GM18517 (cell line): ENCODE results near the gene GPR61.

Source experiments
- ATAC-seq: cut with Tn5 transposase; IDR thresholded peaks from one replicate; pipeline ENCODE4 v1.9.1; 2021; ENCODE audit warnings: mild to moderate bottlenecking, moderate library complexity; ENCODE audit not compliant: unreplicated experiment

Gene GPR61

GRCh38 chr1:109508873-109509175 lies 30.8 kb upstream of the GPR61 start:
- ATAC-seq, result no peak

DNA sequence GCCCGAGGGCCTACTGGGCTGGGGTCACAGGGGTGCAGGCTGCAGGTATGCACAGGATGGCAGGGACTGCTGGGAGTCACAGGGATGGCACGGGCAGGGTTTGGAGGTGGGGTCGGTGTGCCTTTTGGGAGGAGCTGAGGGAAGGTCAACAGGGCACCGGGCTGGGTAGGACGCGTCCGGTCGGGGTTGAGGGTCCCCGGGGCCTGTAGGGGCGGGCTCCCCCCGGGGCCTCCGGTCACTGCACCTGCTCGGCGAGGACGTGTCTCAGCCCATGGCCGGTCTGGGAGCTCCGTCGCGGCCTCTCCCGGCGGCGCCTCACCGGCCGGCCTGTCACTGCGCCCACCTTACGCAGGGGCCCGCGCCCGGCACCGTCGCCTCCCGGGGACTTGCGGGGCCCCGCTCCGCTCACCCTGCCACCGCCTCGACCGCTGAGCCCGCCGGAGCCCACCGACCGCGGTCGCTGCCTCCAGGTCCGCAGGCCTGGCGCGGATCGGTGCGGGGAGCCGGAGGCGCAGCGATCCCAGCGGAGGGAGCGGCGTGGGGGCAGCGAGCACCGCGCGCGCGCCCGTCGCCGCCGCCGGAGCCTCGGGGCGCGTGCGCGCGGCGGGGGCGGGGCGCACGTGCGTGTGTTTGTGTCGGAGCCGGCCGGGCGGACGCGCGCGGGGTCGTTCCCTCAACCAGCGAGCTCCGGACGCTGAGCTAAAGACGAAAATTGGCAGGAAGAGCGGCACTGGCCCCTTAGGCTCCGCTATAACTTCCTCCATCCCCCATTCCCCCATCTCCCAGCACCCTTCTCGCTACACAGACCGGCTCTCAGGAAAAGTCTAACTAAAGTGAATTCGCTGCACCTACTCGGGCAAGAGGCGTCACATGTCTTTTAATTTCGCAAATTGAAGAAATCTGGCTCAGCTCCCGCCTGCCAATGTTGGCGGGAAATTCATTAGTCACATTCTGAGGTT lies 30.2 kb upstream of the GPR61 start, which contains the start of gene AMIGO1:
Gene AMIGO1, minus strand, starts transcription at position 552 of the 959 bp plus-strand sequence. CDS start 815 bp downstream, outside the sequence.
- ATAC-seq, result no peak

DNA sequence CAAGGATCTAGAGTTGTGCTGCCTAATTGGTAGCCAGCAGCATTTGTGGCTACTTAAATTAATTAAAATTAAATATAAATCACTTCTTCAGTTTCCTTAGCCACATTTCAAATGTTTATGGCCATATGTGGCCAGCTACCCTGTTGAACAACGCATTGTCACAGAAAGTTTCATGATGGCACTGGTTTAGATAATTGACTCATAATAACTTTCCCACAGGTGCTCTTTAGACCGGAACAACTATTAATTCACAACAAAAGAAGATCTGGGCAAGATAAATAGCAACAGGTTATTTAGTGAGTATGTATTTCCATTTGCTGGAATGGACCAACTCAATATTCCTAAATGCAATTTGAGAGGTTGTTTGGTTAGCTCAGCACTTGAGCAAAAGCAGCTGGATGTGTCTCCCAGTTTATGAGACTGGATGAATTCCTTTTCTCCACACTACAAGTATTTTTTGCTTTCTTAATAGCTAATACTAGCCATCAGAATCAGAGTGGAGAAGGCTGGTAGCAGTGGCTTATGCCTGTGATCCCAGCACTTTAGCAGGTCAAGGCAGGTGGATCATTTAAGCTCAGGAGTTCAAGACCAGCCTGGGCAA lies 26.5 kb upstream of the GPR61 start:
- no peak for ATAC-seq

- ATAC-seq, result no peak
Observed at GRCh38 chr1:109514846-109515245, 24.8 kb upstream of the GPR61 start.

- no peak for ATAC-seq
Observed at GRCh38 chr1:109516872-109517271, 22.8 kb upstream of the GPR61 start.

GRCh38 chr1:109517337-109517736 lies 22.3 kb upstream of the GPR61 start:
- no peak for ATAC-seq

DNA sequence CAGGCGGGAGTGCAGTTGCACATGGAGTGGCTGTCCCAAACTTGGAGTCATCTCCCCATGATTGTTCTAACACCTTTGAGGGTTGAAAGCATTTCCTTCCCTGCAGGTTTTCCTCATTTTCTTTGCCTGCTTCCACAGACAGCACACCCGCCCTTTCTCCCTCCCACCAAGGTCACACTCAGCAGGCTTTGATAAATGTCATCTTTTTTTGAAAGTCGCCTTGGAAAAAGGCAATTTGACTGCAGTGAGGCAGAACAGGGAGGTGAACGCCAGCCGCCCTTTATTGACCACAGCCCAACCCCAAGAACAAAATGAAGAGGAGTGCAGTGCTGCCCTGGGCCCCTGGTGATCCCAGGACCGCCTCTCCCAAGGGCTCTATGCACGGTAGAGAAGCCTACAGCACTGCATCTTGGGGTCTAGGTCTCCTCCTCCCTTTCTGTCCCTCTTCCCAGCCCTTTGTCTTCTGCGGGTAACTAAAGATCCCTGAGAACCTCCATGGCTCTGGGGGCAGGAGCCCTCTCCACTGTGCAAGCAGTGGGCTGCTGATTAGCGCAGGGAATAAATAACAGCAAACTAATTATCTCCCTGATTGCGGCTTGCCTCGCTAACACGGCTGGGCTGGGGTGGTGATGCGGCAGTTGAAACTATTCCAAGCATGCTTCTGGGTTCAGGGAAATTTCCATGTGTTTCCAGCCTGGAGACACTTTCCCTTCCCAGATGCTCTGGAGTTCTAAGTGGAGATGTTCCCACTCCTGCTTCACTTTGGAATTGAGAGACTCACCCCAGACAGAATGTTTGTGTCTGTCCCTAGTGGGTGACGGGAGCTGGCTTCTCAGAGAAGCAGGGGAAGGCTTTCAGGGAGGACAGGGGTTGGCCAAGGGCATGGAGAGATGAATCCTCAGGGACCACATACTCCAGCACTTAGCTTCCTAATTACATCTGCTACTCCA lies 18.4 kb upstream of the GPR61 start:
- ATAC-seq, result no peak

DNA sequence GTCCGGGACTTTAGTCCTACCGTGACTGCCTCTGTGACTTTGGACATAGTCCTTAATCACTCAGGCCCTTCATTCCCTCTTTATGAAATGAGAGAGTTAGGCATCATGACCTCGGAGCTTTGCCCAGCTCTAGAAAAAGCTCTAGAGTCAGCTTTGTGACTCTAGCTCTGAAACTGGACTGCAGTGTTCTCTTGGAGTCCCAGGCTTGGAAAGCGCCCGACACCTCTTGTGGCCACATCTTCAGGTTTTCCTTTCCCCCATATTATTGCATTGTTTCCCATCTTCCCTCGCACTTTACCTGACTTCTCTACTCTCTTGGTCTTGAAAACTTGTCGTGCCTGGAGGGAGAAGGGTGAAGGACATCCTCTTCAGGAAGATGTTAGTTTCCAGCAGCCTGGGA lies 17.6 kb upstream of the GPR61 start:
- no peak for ATAC-seq

DNA sequence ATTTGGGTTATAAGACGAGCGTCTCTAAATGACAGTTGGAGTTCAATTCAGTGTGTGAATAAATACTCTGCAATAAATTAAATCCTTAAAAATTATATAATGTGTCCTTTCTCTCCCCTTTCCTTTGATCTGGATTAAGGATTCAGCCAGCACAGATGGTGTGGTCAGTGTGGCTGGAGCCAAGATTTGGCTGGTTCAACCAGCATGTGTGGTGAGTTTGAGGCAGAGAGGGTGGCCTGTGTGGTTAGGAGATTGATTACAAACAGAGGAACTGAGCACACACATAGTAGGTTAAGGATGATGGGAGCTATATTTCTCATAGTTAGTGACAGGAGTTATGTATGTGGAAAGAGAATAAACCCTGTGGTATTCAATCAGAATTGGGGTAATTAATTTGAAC lies 16.0 kb upstream of the GPR61 start:
- no peak for ATAC-seq

- ATAC-seq, result peak; percentile 60
Observed at GRCh38 chr1:109527098-109527811, 12.4 kb upstream of the GPR61 start.

DNA sequence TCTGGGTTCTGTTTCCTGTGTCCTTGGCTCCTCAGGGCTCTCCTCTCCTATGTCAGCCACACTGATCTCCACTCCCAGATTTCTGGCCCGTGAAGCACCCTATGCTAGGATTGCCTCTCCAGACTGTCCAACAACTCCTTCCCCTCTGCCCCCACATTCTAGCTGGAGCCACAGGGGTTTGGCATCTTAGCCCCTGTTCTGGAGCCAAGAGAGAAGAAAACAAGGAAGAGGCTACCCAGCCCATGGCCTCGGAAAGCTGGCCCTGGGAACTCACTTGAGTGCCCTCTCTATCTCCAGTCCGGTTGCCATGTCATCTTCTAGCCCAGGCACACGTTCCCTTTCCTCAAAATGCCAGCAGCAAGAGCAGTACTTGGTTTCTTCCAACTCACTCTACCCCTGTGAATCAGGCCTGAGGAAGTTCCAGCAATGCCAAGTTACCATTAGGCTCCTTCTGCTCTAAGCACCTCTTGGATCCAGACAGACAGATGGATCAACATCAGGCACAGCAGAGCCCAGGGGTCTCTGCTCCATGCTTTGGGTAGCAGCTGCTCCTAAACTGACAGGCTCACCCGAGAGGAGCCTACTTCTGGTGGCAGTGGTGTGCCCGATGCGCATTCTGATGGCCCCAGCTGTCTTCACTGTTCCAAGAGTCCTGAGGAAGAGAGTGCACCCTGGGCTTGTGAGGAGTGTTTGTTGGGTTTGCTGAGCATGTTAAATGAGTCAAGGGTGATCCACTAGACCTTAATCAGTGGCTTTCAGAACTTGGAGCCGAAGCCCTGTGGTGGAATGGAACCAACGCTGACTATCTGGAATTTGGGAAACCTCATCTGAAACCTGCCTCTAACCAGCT lies 11.6 kb upstream of the GPR61 start:
- ATAC-seq, result no peak

DNA sequence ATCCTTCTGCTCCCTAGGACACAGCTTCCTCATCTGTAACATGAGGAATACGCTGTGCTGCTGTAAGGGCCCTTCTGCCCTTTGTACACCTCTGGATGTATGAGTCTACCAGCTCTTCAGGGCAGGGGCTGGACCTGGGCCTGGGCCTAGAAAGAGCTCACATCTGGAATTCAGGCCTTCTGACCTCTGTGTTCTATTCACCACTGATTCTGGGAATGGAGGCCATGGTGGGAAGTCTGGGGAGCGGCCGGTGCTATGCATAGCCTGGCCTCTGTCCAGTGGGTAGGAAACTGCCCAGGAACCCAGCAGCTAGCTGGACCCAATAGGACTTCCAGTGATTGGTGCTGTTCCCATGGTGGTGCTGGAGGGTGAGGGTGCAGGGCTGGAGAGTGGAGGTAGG lies 11.0 kb upstream of the GPR61 start:
- ATAC-seq, result no peak

- no peak for ATAC-seq
Observed at GRCh38 chr1:109529881-109530456, 9.7 kb upstream of the GPR61 start.

DNA sequence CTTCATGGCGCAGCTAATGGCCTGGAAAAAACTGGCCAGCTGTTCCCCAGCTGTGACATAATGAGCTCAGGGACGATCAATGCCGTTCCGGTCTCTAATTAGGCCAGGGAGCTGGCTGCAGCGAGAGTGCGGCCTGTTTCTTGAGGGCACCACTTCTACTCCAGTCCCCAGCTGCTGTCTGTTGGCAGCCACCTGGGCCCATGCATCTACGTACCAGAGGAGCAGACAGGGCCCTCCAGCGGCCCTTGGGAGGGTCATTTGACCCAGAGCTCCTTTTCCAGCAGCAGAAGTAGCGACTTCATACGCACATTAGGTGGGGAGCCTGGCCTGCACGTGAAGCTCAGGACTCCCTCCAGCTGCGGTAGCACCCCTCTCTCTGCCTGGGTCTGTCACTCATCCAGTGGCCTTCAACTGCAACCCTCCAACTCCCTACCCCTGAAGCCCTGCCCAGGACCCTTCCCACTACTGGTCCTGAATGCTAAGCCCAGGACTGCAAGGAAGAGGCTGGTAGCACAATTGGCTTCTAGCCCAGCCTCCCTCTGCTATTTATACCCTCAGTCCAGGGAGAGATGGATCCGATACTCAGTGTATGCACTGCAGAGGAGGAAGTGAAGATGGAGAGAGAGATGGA lies 9.1 kb upstream of the GPR61 start:
- no peak for ATAC-seq

GRCh38 chr1:109531380-109531779 lies 8.3 kb upstream of the GPR61 start:
- ATAC-seq, result no peak

DNA sequence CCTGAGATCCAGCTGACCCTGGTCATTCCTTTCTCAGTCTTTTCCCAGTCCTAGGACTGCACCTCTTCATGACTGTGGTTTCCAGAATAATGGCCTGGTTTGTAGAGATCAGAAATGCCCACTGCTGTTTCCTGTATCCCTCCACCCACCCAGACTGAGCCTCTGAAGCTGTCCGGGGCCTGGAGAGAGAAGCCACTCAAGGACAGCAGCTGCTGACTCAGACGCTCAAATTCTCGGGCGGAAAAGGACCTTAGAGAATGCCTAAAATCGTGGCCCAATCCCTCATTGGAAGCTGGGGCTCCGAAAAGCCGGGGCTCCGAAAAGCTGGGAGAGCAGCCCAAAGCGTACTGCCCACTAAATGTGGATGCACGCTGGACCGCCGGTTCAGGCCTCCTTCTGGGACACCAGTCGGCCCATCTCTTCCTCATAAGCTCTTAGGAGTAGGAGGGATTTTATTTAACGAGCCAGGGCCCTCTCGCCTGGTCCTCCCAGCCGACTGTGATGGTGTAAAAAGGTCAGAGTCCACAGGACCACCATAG lies 7.8 kb upstream of the GPR61 start:
- ATAC-seq, result no peak

- peak; percentile 58 for ATAC-seq
Observed at GRCh38 chr1:109532365-109533136, 7.1 kb upstream of the GPR61 start.

GRCh38 chr1:109534307-109534858 lies 5.3 kb upstream of the GPR61 start:
- no peak for ATAC-seq
